Measurements from ENCODE around the gene SRBD1.

SRBD1 gene

DNA sequence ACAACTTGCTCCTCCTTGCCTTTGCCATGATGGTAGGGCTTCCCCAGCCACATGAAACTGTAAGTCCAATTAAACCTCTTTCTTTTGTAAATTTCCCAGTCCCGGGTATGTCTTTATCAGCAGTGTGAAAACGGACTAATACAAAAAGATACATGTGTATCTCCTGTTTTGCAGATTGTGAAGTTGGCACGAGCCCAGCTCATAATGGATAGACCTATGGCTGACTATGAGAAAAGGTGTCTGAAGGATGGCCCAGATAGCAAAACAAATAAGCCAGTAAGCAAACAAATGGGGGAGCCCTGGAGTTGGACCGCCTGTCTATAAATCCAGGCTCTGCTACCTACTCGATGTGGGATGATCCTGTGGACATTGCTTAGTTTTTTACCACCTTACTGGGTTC is 24.9 kb upstream of the SRBD1 start:
- DNase-seq (ENCODE audit: low spot score) = no peak

DNA sequence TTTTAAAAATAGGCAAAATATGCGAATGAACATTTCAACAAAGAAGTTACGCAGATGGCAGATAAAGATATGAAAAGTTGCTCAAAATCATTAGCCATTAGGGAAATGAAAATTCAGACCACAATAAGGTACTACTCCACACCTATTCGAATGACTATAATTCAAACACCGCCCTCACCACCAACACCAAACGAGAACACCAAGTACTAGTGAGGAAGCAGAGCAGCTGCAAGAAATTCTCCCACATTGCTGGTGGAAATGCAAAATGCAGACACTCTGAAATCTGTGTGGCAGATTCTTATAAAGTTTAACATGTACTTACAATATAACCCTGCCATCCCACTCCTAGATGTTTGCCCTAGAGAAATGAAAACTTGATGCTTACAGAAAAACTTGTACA is 23.2 kb upstream of the SRBD1 start:
- no peak for DNase-seq (ENCODE audit: low spot score)

DNA sequence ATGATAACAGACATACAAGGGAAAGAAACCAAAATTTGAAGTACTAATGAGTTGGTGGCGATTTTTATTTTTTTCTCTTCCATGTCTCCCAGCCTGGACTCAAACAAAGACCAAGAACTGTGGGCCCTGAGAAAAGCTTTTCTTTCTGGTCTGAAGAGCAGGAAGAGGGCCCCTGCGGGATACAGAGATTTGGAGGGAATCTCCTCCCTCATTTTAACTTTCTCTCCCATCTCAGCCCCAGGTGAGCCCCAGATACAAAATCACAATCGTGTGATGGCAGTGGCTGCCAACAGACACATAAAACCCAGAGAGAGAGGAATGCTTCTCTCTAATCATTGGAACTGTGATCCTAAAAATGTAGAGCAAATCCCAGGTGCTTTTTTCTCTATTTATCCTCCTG is 20.9 kb upstream of the SRBD1 start:
- no peak for DNase-seq (ENCODE audit: low spot score)

DNA sequence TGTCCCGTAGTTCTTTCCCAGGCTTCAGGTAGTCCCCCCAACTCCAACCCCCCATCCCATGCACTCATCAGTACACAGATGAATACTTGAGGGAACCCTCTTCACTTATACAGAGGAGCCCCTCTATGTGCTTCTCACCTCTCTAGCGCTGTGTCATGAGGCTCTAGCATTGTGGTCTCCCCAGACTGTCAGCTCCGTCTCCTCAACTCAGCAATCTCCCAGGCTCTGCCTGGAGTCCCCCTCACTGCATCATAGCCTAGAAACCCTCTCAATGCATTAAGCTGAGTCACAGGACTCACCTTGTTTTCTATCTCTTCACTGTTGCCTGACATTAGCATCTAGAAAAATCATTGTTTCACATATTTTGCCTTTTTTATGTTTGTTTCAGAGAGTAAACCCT is 20.3 kb upstream of the SRBD1 start:
- no peak for DNase-seq (ENCODE audit: low spot score)

DNA sequence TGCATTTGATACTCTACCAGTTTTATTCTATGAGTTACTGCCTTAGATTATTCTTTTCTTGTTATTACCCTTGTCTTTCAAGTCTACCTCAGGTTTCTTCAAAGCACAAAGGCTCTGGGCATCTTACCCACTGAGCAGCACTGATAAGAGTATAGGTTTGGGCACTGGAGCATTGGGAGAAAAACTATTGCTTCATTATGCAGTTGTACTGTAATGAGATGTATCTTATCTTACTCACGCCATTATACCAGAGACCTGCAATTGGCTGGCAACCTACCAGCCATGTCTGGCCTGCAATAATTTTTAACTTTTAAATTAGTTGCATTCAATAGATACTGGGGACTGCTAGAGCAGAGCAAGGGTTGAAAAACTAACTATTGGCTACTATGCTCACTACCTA is 18.9 kb upstream of the SRBD1 start:
- no peak for DNase-seq (ENCODE audit: low spot score)

DNA sequence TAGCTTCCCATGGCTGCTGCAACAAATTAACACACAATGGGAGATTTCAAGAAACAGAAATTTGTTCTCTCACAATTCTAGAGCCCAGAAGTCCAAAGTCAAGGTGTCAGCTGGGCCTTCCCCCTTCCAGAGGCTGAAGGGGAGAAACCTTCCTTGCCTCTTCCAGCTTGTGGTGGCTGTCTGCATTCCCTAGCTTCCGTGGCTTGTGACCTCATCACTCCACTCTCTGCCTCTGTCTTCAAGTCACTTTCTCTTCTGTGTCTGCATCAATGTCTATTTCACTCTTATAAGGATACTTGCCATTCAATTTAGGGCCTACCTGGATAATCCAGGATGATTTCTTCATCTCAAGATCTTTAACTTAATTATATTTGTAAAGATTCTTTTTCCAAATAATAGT is 16.8 kb upstream of the SRBD1 start:
- no peak for DNase-seq (ENCODE audit: low spot score)

DNA sequence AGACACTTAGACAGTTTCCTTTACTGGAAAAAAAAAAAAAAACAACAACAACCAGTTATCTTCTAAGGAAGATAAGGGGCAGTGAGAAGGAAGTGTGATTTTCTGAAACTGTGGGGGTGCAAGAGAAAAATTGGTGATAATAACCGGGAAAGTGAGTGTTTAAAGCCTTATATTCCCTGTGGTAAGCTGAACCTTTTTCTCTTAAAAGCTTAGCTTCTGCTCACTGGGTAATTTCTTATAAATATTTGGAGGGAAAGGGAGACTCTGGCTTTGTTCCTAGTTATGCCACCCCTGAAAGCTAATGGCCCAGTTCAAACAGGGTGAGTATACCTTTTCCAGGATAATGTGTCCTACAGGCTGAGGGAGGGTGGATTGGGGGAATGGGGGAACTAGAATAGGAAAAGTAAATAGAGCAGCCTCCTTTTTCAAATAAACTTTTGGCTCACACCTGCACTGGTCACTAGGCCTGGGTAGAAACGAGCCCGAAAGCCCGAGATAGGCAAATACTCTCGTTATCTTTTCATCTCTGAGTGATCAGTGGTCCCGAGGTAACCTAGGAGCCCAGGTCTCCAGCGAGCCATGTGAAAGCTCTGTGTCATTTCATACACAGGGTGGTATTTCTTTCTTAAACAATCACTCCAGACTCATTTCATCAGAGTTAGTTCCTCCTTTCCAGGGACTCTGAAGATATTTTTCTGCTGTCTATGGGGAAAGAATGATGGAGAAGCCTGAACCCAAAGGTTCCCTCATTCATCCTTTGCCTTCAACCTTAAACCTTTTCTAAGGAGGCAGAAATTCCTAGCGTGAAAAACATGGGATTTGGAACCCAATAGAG is 15.5 kb upstream of the SRBD1 start:
- DNase-seq (ENCODE audit: low spot score) = no peak

DNA sequence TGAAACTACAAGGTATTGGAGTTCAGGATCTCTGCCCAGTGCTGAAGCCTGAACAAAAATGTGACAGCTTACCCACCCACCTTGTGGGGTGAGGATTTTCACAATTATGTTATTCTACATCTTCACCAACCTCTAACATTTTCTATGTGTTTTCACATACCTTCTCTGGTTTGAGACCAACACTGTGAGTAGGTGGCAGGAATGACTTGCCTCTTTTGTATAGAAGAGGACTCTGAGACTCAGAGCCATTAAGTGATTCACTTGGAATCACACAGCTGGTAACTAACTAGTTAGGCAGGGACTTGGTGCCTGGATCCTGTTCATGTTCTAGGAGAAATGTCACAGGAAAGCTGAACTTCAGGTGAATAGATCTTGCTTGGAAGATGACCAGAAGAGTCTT is 14.8 kb upstream of the SRBD1 start:
- DNase-seq (ENCODE audit: low spot score) = no peak

DNA sequence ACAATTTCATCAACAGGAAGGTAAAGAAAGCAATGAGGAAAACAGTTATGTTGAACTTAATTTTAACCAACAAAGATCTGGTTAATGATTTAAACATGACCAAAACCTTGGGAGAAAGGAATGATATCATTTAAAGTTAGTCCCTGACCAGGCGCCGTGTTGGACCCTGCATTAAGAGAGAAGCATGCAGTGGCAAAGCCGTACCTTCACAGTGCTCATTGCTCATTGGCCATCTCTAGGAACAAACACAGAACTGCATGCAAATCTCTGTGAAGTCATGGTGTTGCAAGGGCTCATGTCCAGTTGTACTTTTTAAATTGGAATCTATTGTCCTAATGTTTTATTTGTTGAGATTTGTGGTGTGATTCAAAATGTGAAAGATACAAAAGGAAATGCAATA is 12.0 kb upstream of the SRBD1 start:
- no peak for DNase-seq (ENCODE audit: low spot score)

DNA sequence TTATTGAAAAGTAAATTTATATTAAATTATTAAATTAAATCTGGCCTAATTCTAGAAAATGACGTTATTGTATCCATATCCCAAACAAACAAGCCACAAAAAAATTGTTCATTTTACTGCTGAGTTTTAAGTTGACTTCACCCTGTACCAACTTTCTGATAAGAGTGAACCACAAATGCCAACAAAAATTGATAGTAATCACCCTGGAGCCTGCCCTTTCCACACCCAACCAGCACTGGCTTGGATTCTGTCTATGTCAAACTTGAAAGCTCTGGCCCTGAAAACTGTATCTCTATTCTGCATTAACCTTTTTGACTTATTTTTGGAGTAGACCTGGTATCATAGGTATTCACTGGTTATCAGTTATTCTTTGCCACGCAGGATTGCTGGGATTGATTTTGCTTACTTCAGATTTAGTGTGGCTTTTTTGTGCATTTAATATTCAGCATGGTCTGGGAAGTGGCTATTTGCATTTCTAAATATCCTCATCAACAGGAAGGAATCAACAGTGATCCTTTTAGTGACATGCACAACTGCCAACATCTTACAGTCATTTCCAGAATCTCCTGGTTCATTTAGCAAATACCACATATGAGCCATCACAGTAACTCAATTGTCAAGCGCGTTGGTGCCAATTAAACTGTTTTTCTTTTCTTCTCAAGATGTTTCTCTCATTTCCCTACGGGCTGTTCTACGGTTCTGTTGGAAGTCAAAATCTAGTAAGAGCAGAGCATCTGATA is 11.4 kb upstream of the SRBD1 start:
- no peak for DNase-seq (ENCODE audit: low spot score)

DNA sequence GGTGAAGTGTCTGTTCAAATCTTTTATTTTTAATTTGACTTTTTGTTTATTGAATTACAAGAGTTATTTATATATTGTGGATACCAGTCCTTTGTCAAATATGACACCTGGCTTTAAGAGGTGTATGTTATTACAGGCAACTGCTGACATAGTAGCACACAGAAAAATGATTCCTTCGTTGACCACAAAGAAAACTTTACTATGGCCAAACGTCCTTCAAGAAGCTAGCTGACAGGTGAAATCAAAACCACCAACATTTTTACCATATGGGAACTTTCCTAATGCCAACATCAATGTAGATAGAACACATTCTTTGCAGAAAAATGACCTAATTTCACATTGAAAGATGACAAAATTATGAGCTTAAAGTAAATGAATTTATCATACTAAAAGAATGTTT is 6.4 kb upstream of the SRBD1 start:
- no peak for DNase-seq (ENCODE audit: low spot score)

DNA sequence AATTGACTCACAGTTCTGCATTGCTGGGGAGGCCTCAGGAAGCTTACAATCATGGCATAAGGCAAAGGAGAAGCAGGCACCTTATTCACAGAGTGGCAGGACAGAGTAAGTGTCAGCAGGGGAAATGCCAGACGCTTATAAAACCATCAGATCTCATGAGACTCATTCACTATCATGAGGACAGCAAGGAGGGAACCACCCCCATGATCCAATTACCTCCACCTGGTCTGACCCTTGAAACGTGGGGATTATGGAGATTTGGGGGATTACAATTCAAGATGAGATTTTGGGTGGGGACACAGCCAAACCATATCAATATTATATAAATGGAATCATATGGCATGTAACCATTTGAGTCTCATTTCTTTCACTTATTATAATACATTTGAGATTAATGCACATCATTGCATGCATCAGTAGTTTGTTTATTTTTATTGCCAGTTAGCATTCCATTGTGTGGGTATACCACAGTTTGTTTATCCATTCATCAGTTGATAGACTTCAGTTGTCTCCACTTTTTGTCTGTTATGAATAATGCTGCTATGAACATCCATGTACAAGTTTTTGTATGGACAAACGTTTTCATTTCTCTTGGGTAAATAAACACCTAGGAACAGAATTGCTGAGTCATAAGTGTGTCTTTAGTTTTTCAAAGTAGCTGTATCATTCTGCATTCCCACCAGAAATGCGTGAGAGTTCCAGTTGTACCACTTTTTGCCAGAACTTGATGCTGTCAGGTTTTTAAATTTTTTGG is 5.8 kb upstream of the SRBD1 start:
- DNase-seq (ENCODE audit: low spot score) = no peak

DNA sequence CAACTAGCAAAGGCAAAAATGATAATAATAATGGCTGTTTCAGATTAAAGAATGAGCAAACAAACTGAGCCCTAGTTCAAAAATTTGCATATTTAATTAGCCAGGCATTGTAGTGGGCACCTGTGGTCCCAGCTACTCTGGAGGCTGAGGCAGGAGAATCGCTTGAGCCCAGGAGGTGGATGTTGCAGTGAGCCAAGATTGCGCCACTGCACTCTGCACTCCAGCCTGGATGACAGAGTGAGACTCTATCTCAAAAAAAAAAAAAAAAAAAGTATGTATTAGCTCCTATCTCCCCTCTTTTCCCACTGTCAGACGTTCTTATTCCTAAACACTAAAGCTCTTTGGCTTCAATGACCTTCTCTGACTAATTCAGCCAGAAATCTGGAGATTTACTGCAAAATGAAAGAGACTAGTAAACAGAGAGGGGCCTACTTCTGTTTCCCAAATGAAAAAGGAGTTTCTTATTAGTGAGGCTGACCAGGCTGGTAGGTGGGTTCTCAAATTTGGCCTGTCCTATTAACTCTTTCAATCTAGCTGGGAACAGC is 3.9 kb upstream of the SRBD1 start:
- no peak for DNase-seq (ENCODE audit: low spot score)

DNA sequence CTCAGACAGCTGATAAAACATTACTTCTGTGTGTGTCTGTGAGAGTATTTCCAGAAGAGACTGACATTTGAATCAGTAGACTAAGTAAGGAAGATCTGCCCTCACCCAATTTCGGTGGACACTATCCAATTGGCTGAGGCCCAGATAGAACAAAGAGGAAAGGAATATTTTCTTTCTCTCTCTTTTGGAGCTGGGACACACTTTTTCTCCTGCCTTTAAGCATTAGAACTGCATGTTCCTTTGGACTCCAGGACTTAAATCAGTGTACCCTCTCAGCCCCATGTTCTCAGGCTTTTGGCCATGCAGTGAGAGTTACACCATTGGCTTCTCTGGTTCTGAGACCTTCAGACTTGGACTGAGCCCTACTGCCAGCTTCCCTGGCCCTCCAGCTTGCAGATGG is 3.3 kb upstream of the SRBD1 start:
- DNase-seq (ENCODE audit: low spot score) = no peak

DNA sequence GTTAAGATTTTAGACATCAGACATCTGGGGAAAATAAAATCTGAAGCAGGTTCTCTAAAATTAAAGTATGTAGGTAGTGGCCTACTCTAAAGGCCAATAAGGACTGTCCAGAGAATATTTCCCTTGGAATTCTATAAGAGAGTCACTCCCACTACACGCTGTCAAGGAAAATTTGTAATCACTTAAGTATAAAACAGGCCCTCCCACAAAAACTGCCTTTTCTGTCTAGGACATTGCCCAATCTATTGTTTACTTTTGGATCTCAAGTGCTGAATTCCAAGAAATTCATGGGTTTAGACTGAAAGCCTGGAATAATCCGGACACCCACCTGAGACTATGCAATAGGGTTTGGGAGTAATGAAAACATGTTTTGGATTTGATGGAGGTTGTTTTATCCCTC is 1.7 kb upstream of the SRBD1 start:
- DNase-seq (ENCODE audit: low spot score) = no peak

DNA sequence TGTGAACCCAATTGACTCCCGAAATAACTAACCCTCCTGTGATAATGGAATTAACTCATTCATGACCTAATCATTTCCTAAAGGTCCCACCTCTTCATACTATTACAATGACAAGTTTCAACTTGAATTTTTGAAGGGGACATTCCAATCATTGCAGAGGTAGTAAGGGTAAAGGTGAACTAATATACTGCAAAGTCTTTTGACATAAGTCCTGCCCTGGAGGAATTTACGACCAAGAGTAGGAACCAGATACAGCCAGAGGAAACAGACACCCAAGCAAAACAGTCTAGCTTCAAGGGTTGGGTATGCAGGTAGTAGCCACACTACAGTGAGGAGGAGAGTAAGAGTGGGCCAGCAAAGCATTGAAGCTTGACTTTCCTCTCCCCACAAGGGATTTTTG is 1.2 kb upstream of the SRBD1 start:
- no peak for DNase-seq (ENCODE audit: low spot score)

DNA sequence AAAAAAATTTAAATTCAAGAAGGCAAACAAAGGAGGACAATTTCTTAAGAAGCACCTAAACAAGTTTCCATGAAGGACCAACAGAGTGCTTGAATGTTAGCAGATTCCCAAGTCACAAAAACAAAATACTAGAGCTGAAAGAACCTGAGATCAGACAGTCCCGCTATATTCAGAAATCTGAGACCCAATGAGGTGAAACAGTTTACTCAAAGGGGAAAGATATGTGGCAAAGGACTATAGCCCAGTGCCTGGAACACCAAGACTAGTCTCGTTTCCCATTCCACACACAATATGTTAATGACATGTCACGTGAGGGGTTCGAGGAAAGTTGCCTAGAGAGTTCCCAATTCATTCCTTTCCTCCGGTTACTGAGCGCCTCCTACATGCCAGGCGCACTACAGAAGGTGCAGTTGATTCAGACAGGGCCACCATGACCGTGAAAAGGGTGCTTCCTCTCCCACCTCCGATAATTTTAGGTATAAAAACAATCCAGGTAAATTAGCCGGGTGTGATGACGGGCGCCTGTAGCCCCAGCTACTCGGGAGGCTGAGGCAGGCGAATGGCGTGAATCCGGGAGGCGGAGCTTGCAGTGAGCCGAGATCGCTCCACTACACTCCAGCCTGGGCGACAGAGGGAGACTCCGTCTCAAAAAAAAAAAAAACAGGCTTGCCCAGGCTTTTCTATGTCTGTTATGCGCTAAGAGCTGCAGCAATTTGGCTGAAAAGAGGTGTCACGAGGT is 617 bp downstream of the SRBD1 start:
- DNase-seq (ENCODE audit: low spot score) = peak; percentile 19

DNA sequence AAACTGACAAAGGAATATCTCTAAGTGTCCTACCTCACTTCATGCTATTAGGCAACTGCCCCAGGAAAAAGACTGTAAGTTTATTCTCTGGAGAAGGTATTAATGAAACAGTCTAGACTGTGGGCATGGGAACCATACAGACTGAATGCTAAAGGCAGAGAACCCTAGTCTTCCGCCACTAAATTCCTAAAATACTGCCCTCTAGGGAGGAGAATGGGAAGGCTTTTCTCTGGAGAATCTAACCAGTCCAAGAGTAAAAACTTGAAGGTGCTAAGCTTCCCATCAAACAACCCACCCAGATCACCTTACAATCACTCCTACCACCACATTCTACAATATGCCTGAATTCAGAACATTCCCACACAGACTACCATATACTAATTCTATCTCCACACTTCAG is 3.4 kb downstream of the SRBD1 start:
- no peak for DNase-seq (ENCODE audit: low spot score)

DNA sequence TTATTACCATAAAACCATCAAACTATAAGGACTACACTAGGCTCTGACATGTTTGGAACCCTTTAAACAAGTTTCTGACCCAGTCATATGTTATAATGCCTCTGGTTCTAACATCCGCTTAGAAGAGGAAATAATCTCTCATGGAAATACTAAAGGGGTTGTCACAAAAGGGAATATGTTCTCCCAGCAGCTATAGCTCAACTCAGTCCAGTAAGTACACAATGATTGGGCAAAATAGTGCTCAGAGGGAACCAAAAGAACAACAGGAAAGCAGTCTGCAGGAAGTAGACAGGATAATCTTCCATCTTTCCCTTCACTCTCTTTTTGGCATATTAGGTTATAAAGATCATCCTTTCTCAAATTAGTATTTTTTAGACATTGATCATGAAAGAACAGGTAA is 4.3 kb downstream of the SRBD1 start:
- no peak for DNase-seq (ENCODE audit: low spot score)

DNA sequence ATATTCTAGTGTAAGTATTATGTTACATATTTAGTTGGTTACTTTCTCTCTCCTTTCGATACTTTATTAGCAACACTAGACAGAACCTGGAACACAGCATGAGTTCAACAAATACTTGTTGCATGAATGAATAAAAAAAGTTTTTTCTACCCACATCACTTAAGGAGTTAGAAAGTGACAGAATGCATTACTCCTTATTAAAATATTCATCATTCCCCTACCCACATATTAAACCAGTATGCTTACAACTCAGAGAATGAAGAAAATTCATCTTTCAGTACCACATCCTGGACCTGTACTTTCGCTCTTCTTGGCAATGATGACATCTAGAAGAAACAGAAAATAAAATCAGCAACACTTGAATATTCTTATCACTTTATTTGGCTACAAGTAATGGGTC is 6.0 kb downstream of the SRBD1 start:
- DNase-seq (ENCODE audit: low spot score) = no peak

DNA sequence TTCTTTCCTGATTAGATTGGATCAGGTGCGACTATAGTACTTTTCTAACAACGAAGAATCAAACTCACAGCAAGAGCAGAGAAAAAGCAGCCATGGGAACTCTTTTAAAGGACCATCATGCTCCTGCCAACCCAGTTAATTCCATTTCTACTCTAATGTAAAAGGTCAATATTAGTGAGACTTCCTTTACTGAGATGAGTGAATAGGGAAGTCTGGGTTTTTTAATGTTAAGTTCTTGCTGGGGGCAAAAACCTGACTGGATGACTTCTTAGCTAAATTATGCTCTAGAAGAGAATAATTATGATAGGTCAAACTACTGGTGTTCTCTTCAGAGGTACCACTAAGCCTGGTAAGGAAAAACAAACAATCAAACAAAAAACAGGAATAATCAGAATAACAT is 8.4 kb downstream of the SRBD1 start:
- DNase-seq (ENCODE audit: low spot score) = no peak

DNA sequence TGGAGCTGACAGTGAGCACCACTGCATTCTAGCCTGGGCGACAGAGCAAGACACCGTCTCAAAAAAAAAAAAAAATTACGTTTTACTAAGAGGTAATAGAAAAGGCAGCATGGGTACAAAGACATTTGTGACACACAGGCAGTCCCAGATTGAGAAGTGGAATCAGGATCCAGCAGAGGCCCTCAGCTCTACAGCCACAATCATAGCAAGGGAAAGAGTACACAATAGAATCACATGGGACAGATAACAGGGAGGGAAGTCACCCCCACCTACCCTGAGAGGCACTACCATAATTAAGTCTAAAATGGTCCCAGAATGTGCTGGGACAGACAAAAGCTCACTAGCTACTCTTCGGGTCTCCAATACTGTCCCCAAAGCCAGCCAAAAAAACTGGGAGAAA is 12.5 kb downstream of the SRBD1 start:
- DNase-seq (ENCODE audit: low spot score) = no peak

Data from germinal center (tissue), 1 donor.